Astrocyte (in vitro differentiated cells and primary cell): ENCODE results near the gene CLDN22. TPM values are rescaled to one million over a fixed set of nuclear protein-coding genes. Genes with fewer than 3 reads are reported as not detected.

Experiments
- DNase-seq: peaks from one replicate; pipeline ENCODE4 v3.0.0-alpha.2; 2010; ENCODE audit warnings: low read depth
- FAIRE-seq: peaks from 2 replicates; lab custom pipeline; 2011; peaks lifted over from hg19 to GRCh38; lab: Jason Lieb, UNC
- H2AFZ ChIP-seq: 2 replicates; pipeline ENCODE4 v1.6.0; 2012; ENCODE audit warnings: low read depth, low read length, inconsistent platforms
- H3K27ac ChIP-seq: 2 replicates; pipeline ENCODE4 v1.5.1; 2011; ENCODE audit warnings: low read depth, low read length, inconsistent platforms
- H3K27me3 ChIP-seq: 2 replicates; pipeline ENCODE4 v1.6.0; 2011; ENCODE audit warnings: low read length, inconsistent platforms; ENCODE audit not compliant: insufficient read depth
- H3K36me3 ChIP-seq: 2 replicates; pipeline ENCODE4 v1.5.1; 2011; ENCODE audit warnings: low read length, inconsistent platforms; ENCODE audit not compliant: insufficient read depth
- H3K4me1 ChIP-seq: 2 replicates; pipeline ENCODE4 v1.5.1; 2011; ENCODE audit warnings: low read length, inconsistent platforms; ENCODE audit not compliant: insufficient read depth
- H3K4me2 ChIP-seq: 2 replicates; pipeline ENCODE4 v1.6.0; 2012; ENCODE audit warnings: low read length, inconsistent platforms
- H3K4me3 ChIP-seq: 2 replicates; pipeline ENCODE4 v1.5.1; 2011; ENCODE audit warnings: low read depth, mild to moderate bottlenecking, low read length, inconsistent platforms; ENCODE audit not compliant: insufficient read depth
- H3K79me2 ChIP-seq: 2 replicates; pipeline ENCODE4 v1.6.0; 2012; ENCODE audit warnings: mild to moderate bottlenecking, low read length, inconsistent platforms; ENCODE audit not compliant: insufficient read depth
- H3K9ac ChIP-seq: 2 replicates; pipeline ENCODE4 v1.6.0; 2012; ENCODE audit warnings: mild to moderate bottlenecking, low read length, inconsistent platforms
- H3K9me3 ChIP-seq: 2 replicates; pipeline ENCODE4 v1.5.1; 2012; ENCODE audit warnings: low read depth, mild to moderate bottlenecking, low read length, inconsistent platforms; ENCODE audit not compliant: insufficient read depth
- H4K20me1 ChIP-seq: 2 replicates; pipeline ENCODE4 v1.6.0; 2012; ENCODE audit warnings: low read length, inconsistent platforms; ENCODE audit not compliant: insufficient read depth
- H3K27ac Mint-ChIP-seq: one replicate; pipeline ENCODE4 v1.8.0; 2021; ENCODE audit warnings: mild to moderate bottlenecking, mixed read lengths; ENCODE audit not compliant: unreplicated experiment
- H3K27me3 Mint-ChIP-seq: one replicate; pipeline ENCODE4 v1.8.0; 2021; ENCODE audit warnings: low read depth, mixed read lengths; ENCODE audit not compliant: unreplicated experiment
- H3K36me3 Mint-ChIP-seq: one replicate; pipeline ENCODE4 v1.8.0; 2021; ENCODE audit warnings: low read depth, mixed read lengths; ENCODE audit not compliant: unreplicated experiment
- H3K4me1 Mint-ChIP-seq: one replicate; pipeline ENCODE4 v1.8.0; 2021; ENCODE audit warnings: low read depth, mixed read lengths; ENCODE audit not compliant: unreplicated experiment
- H3K4me3 Mint-ChIP-seq: one replicate; pipeline ENCODE4 v1.8.0; 2021; ENCODE audit warnings: mild to moderate bottlenecking, moderate library complexity, mixed read lengths; ENCODE audit not compliant: unreplicated experiment
- H3K9me3 Mint-ChIP-seq: one replicate; pipeline ENCODE4 v1.8.0; 2021; ENCODE audit warnings: mild to moderate bottlenecking, mixed read lengths; ENCODE audit not compliant: unreplicated experiment
- EZH2 ChIP-seq: IDR thresholded peaks from 2 replicates; pipeline ENCODE4 v1.6.1; 2012; ENCODE audit warnings: mild to moderate bottlenecking, low read length, inconsistent platforms; ENCODE audit not compliant: insufficient read depth
- total RNA-seq: library from RNA; stranded (reverse); gene quantifications from 2 replicates; pipeline ENCODE4 v1.2.1, GENCODE V29; 2021
- TF ChIP-seq, protein P1 (sequence below): IDR thresholded peaks from 2 replicates; pipeline ENCODE4 v1.5.1; 2011; ENCODE audit warnings: low read depth, mild to moderate bottlenecking, inconsistent platforms, low read length, moderate library complexity; ENCODE audit not compliant: insufficient read depth

The CLDN22 gene
- total RNA-seq, 1 donor from 2014 or later, result not detected

DNA sequence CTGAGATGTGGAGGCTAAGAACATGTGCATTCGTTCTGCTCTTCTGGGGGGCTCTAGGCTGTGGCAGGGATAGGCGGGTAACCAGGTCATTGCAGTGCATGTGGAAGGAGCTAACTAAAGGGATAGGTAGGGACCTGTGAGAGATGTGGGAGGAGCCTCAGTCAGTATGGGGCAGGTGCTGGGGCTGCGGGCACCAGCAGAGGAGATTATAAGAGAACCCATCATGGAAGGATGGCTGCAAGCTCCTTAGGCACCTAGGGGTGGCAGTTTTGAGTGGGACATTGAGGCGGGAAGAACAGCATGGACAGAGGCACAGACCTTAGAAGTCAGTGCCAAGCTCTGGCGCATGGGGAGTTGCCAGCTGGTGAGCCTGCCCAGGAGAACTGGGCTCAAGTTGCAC, 7.2 kb downstream of the CLDN22 start:
- H3K9me3 Mint-ChIP-seq, result no peaks in the 10 kb centered on the region

DNA sequence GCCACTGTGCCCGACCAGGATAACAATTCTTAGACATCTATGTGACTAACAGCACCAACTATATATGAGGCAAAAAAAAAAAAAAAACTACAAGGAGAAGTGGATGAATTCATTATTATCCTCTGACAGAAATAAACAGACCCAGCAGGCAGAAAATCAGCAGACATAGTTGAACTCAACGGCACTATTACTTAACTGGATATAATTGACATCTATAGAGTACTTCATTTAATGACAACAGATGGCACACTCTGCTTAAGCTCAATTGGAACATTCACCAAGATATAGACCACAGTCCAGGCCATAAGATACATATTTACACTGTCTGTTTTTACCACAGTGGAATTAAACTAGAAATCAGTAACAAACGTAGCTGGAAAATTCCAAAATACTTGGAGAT, 13.3 kb downstream of the CLDN22 start:
- Histone ChIP-seq H4K20me1 (no peaks in the 10 kb centered on the region), H3K27ac (no peak overlapping the region), H3K4me3 (no peak overlapping the region), H3K4me1 (no peaks in the 10 kb centered on the region), H3K79me2 (no peaks in the 10 kb centered on the region), H3K9ac (no peak overlapping the region), H3K27me3 (no peaks in the 10 kb centered on the region), H2AFZ (no peak overlapping the region), H3K36me3 (no peaks in the 10 kb centered on the region), H3K4me2 (no peak overlapping the region), H3K9me3 (no peaks in the 10 kb centered on the region)
- H3K9me3 Mint-ChIP-seq, result no peaks in the 10 kb centered on the region
- TF ChIP-seq, protein P1, sequence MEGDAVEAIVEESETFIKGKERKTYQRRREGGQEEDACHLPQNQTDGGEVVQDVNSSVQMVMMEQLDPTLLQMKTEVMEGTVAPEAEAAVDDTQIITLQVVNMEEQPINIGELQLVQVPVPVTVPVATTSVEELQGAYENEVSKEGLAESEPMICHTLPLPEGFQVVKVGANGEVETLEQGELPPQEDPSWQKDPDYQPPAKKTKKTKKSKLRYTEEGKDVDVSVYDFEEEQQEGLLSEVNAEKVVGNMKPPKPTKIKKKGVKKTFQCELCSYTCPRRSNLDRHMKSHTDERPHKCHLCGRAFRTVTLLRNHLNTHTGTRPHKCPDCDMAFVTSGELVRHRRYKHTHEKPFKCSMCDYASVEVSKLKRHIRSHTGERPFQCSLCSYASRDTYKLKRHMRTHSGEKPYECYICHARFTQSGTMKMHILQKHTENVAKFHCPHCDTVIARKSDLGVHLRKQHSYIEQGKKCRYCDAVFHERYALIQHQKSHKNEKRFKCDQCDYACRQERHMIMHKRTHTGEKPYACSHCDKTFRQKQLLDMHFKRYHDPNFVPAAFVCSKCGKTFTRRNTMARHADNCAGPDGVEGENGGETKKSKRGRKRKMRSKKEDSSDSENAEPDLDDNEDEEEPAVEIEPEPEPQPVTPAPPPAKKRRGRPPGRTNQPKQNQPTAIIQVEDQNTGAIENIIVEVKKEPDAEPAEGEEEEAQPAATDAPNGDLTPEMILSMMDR, result no peak
- no peak for TF ChIP-seq EZH2
- H3K27ac Mint-ChIP-seq, result no peak overlapping the region
- no peak overlapping the region for H3K4me3 Mint-ChIP-seq
- H3K4me1 Mint-ChIP-seq, result no peaks in the 10 kb centered on the region
- DNase-seq, result no peak
- peaks cover 3% of the 10 kb centered on the region for H3K36me3 Mint-ChIP-seq
- FAIRE-seq, result no peak
- no peaks in the 10 kb centered on the region for H3K27me3 Mint-ChIP-seq

More for the DNA sequence above, 7.2 kb downstream of the CLDN22 start:
- Mint-ChIP-seq H3K4me1 (no peaks in the 10 kb centered on the region), H3K27ac (no peak overlapping the region), H3K27me3 (no peaks in the 10 kb centered on the region), H3K4me3 (no peak overlapping the region), H3K36me3 (peaks cover 9% of the 10 kb centered on the region)
- H4K20me1 ChIP-seq, result no peaks in the 10 kb centered on the region
- no peak overlapping the region for H3K4me2 ChIP-seq
- H2AFZ ChIP-seq, result no peak overlapping the region
- H3K4me1 ChIP-seq, result no peaks in the 10 kb centered on the region
- no peak for DNase-seq
- H3K4me3 ChIP-seq, result no peak overlapping the region
- no peak overlapping the region for H3K27ac ChIP-seq
- H3K36me3 ChIP-seq, result peaks cover 12% of the 10 kb centered on the region
- no peaks in the 10 kb centered on the region for H3K79me2 ChIP-seq
- H3K9me3 ChIP-seq, result no peaks in the 10 kb centered on the region
- TF ChIP-seq, protein P1, result no peak
- TF ChIP-seq EZH2, result no peak
- H3K9ac ChIP-seq, result no peak overlapping the region
- FAIRE-seq, result no peak
- no peaks in the 10 kb centered on the region for H3K27me3 ChIP-seq

DNA sequence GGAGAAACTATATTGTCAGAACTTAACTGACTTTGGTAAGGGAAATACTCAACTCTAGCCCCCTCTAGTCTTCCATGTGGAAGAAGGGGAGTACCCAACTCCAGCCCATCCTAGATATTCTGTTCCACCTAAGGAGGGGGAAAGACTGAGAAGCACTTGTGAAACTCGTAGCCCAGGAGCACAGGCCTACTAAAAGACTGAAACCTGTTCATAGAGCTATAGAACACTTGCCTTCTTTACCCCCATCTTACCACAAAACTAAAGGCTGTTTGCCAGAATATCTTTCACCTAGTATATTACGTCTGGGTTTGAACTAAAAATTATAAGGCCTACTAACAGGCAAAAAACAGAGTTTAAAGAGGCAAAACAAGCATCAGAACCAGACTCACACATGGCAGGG, 15.5 kb downstream of the CLDN22 start:
- Mint-ChIP-seq H3K27ac (no peak overlapping the region), H3K4me3 (no peak overlapping the region), H3K9me3 (no peaks in the 10 kb centered on the region), H3K27me3 (no peaks in the 10 kb centered on the region), H3K36me3 (peaks cover 4% of the 10 kb centered on the region), H3K4me1 (no peaks in the 10 kb centered on the region)
- H4K20me1 ChIP-seq, result no peaks in the 10 kb centered on the region
- TF ChIP-seq EZH2, result no peak
- TF ChIP-seq, protein P1, result no peak
- no peaks in the 10 kb centered on the region for H3K36me3 ChIP-seq
- H3K9me3 ChIP-seq, result no peaks in the 10 kb centered on the region
- DNase-seq (no peak), FAIRE-seq (no peak)
- no peaks in the 10 kb centered on the region for H3K4me1 ChIP-seq
- no peaks in the 10 kb centered on the region for H3K27me3 ChIP-seq
- no peak overlapping the region for H3K4me3 ChIP-seq
- no peak overlapping the region for H3K9ac ChIP-seq
- no peak overlapping the region for H3K4me2 ChIP-seq
- H2AFZ ChIP-seq, result no peak overlapping the region
- H3K27ac ChIP-seq, result no peak overlapping the region
- H3K79me2 ChIP-seq, result no peaks in the 10 kb centered on the region
